Stimulated activated CD4-positive, alpha-beta T cell treated with anti-CD3 and anti-CD28 coated beads, Interleukin-15, amount 100 ng/mL, for 1 hour (primary cell): Measurements from ENCODE around the gene CELF1.

ENCODE experiments used
- DNase-seq, 2 donors: peaks; one replicate each; pipeline ENCODE4 v3.0.0-alpha.2; 2020; ENCODE audit warnings: low read depth in 1 of 2, low spot score in 1 of 2

CELF1 gene

DNA sequence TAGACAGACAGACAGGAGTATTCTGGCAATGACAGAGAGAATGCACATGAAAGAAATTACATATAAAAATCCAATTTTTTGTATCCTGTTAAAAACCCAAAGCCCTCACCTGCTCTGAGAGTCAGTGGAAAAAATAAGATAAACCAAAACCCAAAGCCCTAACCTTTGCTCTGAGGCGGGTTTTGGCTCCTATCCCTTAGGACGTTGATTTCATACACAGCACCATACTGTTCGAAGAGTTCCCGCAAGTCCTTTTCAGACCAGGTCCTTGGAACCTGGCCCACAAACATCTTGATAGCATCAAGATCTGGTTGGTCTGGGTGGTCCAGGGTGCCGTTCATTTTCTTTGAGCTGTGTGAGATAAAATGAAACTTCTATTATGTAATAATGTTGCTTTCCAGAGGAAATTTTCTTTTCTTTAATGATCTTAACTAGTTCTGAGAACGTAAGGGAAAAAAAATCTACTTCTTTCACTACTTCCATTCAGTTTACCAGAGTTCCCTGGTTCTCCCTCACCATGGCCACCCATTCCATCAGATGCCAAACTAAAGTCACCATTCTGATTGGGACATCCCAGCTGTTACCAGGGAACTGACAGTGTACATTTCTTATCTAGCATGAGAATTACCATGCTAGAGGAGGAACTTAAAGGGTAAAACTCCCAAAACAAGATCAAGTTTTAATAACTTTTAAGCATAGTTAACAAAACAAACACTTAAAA is 64.1 kb downstream of the CELF1 start:
- DNase-seq = no peak

GRCh38 chr11:47488111-47488510 is 64.8 kb downstream of the CELF1 start:
- no peak for DNase-seq

- no peak for DNase-seq
Measured at GRCh38 chr11:47487421-47487820, 65.5 kb downstream of the CELF1 start.

- DNase-seq = no peak
Measured at GRCh38 chr11:47485107-47485506, 67.8 kb downstream of the CELF1 start.

DNA sequence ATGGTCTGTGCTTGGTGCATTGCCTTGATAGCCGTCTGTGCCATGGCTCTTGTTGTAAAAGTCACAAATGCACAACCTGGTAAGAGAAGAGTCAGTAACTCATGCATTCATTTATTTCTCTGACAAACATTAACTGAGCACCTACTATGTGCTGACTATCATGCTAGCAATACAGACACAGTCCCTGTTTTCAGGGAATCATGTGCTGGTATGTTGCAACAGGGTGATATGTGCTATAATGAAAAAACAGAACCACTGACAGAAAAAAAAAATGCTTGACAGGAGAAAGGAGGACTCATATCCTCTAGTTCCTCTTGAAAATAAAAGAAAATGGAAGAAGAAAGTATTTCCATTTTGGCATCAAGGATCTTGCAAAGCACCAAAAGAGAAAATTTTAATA is 69.5 kb downstream of the CELF1 start:
- DNase-seq = no peak

- no peak for DNase-seq
Measured at GRCh38 chr11:47480762-47481161, 72.2 kb downstream of the CELF1 start.

- no peak for DNase-seq
Measured at GRCh38 chr11:47478651-47479329, 74.1 kb downstream of the CELF1 start.

DNA sequence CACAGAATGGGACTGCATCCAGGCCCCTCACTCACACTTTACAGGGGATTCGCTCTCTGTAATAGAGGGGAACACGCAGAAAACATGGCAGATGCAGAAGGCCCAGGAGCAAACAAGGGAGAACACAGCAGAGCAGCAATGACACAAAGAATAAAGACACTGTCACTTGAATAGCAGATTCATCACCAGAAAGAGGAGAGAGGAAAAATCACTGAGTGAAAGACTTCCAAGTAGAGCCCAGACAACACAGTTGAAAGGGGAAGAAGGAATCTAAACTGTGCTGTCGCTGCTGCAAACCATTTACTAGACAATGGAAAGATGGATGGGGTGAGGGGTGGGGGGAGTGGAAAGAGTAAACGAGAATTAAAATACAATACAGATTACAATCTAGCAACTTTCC is 75.2 kb downstream of the CELF1 start:
- no peak for DNase-seq

- DNase-seq = no peak
Measured at GRCh38 chr11:47477323-47477722, 75.6 kb downstream of the CELF1 start.

DNA sequence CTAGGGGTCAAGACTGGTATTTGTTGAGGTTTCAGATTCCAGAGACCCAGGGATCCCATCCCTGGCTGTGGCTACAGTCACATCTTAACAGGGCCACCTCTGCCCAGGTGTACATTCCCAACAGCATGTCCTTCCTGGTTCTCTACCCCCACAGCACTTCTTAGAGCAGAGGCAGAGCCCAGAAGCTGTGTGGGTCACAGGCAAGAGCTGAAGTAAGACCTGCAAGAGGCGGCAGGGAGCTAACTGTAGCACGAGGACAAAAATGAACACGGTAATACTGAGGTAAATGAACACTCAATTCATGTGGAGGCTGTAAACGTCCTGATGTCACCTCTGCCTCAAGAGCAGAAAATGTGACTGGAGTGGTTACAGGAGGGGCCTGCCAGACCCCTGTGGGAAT is 82.3 kb downstream of the CELF1 start:
- no peak for DNase-seq

DNA sequence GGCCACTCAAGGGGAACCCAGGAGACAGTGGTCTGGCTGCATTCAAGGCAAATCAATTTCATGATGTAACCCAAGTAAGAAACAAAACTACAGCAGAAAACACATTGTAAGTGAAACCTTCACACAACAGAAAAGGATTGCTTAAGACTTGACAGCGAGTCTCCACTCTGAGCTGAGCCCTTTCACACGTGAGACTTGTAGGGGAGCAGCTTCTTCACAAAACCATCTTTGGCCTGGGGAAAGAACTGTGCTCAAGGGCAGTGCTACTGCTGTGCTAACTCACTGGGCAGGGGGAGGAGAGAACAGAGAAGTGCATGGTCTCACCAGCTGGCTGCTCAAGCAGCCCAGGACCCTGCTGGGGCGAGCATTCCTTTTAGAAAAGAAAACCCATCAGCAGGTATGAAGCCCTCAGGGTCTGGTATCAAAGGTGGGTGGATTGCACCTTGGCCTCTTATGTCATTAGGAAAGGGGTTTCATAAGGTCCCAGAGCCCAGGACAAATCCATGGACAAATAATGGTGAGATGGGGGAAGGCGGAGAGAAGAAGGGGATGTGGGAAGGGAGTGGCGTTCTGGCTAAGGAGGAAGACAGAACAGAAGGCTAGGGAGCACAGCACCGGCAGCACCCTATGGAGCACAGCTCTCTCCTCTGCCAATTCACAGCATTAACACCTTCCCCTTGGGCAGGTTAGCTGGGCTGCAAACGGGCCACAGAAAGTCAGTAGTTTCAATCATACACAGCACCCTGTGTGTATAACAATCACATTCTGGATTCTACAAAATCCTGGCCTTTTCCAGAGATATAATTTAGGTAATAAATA is 83.4 kb downstream of the CELF1 start:
- no peak for DNase-seq

DNA sequence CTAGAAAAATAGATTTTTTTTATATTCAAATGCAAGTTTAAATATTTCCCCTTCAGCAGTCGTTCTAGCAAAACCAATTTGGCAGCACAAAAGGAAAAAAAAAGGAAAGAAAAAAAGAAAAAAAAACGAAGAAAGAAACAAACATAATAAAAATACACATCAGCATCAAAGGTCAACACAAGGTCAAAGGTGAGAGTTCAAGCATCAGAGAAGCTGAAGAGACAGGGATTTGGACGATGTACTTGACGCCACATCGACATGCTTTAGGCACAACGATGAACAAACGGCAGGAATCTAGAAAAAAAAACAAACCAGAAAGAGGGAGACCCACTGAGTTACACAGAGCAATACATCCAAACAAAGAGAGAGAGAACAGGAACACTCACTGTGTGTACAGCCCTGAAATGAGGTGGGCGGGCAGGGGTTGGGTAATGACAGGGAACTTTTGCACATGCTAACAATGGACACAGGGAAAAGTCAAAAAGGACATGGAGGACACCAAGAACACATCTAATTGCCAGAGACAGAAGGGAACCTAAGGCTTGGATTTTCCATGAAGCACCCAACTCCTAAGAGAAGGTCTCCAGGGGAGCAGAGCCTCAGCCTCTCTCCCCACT is 84.2 kb downstream of the CELF1 start:
- DNase-seq = no peak

DNA sequence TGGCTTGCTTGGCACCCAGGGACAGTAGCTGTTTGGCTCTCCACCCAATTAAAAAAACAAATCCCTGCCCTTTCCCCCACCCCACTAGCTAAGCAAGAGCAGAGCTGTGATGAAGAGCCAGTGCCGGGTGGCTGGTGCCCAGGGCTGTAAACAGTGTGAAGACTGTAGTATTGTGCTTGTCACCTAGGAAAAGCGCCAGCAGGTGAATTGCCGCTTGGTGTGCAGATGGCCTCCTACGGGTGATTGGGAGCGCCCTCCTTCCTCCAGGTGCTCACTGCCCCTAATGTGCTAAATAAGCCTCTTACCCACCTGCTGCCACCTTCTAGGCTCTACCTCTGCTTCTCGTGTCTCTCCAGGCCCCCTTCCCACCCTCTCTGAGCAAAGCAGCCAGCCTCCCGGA is 85.6 kb downstream of the CELF1 start:
- DNase-seq = no peak

DNA sequence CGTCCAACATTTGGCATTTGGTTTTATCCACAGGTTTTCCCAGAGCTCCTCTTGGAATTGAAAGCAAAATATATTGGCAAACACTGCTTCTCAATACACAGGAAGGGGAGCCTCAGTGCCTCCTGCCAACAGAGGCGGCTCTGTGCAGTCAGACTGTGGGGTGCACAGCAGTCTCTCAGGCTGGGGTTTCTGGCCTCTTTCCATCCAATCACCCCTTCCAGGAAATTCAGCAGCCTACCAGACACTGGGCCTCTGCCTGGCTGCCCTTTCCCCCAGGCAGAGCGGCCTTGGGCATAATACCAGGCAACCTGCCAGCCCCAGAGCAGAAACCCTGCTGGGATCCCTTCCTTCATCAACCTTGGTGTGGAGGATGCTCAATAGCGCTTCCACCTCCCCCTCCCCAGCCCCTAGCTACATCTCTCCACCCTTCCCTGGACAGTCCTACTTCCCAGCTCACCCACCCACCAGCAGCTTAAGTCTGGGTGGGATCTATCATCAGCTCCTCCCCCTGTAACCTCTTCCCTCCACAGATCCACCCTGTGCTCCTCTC is 86.2 kb downstream of the CELF1 start:
- DNase-seq = no peak

GRCh38 chr11:47466201-47466600 is 86.7 kb downstream of the CELF1 start:
- DNase-seq = no peak

GRCh38 chr11:47464483-47464882 is 88.4 kb downstream of the CELF1 start:
- DNase-seq = no peak

DNA sequence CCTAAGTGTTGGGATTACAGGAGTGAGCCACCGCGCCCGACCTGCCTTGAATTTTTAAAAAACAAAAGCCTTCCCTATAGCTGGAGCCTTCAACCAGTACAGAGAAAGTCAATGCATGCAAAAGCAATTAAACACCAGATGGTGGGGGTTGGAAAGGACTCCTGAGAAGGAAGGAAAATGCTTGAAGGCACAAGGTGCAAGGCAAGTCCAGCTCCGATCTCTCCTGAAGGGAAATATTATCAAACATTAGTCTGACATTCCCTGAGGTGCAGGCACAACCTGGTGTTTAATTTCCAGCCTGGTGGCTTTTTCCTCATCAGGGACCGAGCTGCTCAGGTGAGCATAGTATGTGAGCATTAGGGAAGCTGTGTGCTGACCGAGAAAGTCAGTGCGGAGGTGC is 91.1 kb downstream of the CELF1 start:
- DNase-seq = no peak

DNA sequence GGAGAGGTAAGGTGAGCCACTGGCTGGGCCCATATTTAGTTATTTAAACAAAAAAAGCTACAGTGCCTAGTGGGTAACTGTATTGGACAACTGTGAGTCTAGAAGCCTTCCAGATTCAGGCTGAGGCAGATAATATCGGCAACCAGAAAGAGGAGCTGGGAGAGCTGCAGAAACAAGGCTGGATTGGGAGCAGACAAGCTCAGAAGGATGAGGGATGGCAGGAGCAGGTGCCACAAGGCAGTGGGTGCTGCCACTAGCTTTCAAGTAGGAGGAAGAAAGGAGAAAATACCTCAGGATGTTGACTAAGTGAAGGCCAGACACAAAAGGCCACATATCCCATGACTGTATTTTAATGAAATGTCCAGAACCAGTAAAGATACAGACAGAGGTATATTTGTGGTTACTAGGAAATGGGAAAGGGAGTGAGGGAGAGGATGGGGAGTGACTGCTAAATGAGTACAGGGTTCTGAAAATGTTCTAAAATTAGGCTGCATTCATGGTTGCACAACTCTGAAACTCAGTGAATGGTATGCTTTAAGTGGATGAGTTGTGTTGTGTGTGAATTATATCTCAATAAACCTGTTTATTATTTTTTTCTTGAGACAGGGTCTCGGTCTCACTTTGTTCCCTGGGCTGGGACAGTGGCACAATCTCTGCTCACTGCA is 92.2 kb downstream of the CELF1 start:
- DNase-seq = no peak

GRCh38 chr11:47454258-47454671 is 98.7 kb downstream of the CELF1 start:
- DNase-seq = peak; percentile 19 to 24

DNA sequence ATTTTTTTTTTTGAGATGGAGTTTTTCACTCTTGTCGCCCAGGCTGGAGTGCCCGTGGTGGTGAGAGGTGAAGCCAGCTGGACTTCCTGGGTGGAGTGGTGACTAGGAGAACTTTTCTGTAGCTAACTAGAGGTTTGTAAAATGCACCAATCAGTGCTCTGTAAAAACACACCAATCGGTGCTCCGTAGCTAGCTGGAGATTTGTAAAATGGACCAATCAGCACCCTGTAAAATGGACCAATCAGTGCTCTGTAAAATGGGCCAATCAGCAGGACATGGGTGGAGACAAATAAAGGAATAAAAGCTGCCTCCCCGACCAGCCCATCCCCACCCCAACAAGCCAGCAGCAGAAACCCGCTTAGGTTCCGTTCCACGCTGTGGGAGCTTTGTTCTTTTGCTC is 99.6 kb downstream of the CELF1 start:
- no peak for DNase-seq

GRCh38 chr11:47451990-47452389 is 100.9 kb downstream of the CELF1 start:
- no peak for DNase-seq
